SK-N-SH (cell line): Measurements from ENCODE around the gene NUTF2. TPM values are rescaled to one million over a fixed set of nuclear protein-coding genes. Genes with fewer than 3 reads are reported as not detected.

Experiments used
- CTCF ChIA-PET: fragments of 300-600, 350-600 bp; formaldehyde crosslinking; extraction: SDS; loops from one replicate; lab custom pipeline; 2021; lab: Yijun Ruan, JAX
- POLR2A ChIA-PET: fragments of 350-600 bp; sonication (Branson Sonifier 250); formaldehyde crosslinking; extraction: SDS; loops from one replicate; lab custom pipeline; 2020; ENCODE audit warnings: antibody characterized with exemption, inconsistent platforms; lab: Yijun Ruan, JAX
- DNase-seq: peaks from one replicate; pipeline ENCODE4 v3.0.0; 2012
- H2AFZ ChIP-seq: fragments of 200-600 bp; sonication (generic); 2 replicates; pipeline ENCODE4 v1.8.1; 2016; ENCODE audit warnings: antibody characterized with exemption, mild to moderate bottlenecking, low read depth
- H3F3A ChIP-seq: fragments of 200-600 bp; sonication (generic); replicated peaks from 2 replicates; pipeline ENCODE3; 2016; ENCODE audit warnings: antibody characterized with exemption, mild to moderate bottlenecking; ENCODE audit not compliant: insufficient read depth
- H3K27ac ChIP-seq, 2 experiments: fragments of 200-500 bp in 1 of 2; fragments of 200-600 bp in 1 of 2; sonication (Bioruptor generic) in 1 of 2; sonication (generic), shearing (Covaris generic) in 1 of 2; 2 replicates each; pipeline versions ENCODE4 v1.5.1 to v1.6.1; 2014 to 2016; ENCODE audit warnings: low read depth in 2 of 2, inconsistent platforms in 1 of 2, low read length in 1 of 2, mild to moderate bottlenecking in 1 of 2, mixed read lengths in 1 of 2
- H3K27me3 ChIP-seq: fragments of 200-600 bp; sonication (generic), shearing (Covaris generic); 2 replicates; pipeline ENCODE4 v1.6.1; 2016; ENCODE audit warnings: mixed run types; ENCODE audit not compliant: insufficient read depth
- H3K36me3 ChIP-seq, 2 experiments: fragments of 200-500 bp in 1 of 2; fragments of 200-600 bp in 1 of 2; sonication (Bioruptor generic) in 1 of 2; sonication (generic) in 1 of 2; replicated peaks in 1 of 2; 2 replicates each; pipeline versions ENCODE3 to v1.5.1; 2014 to 2016; ENCODE audit warnings: low read length in 1 of 2, mild to moderate bottlenecking in 1 of 2; ENCODE audit not compliant: insufficient read depth in 2 of 2, control insufficient read depth in 1 of 2
- H3K4me1 ChIP-seq, 2 experiments: fragments of 200-500 bp in 1 of 2; fragments of 200-600 bp in 1 of 2; sonication (Bioruptor generic) in 1 of 2; sonication (generic), shearing (Covaris generic) in 1 of 2; 2 replicates each; pipeline versions ENCODE4 v1.5.1 to v1.6.1; 2014 to 2016; ENCODE audit warnings: low read depth in 1 of 2, low read length in 1 of 2, mixed run types in 1 of 2; ENCODE audit not compliant: insufficient read depth in 2 of 2, control insufficient read depth in 1 of 2
- H3K4me2 ChIP-seq: fragments of 200-600 bp; sonication (generic), shearing (Covaris generic); 2 replicates; pipeline ENCODE4 v1.6.1; 2017; ENCODE audit warnings: mixed run types
- H3K4me3 ChIP-seq, 2 experiments: fragments of 200-500 bp in 1 of 2; fragments of 200-600 bp in 1 of 2; sonication (Bioruptor generic) in 1 of 2; sonication (generic), shearing (Covaris generic) in 1 of 2; 2 replicates each; pipeline versions ENCODE4 v1.5.1 to v1.8.1; 2014 to 2016; ENCODE audit warnings: low read depth in 2 of 2, inconsistent platforms in 1 of 2, low read length in 1 of 2, mild to moderate bottlenecking in 1 of 2, mixed read lengths in 1 of 2, moderate library complexity in 1 of 2
- H3K79me2 ChIP-seq: fragments of 200-600 bp; sonication (generic); 2 replicates; pipeline ENCODE4 v1.8.1; 2017; ENCODE audit warnings: mild to moderate bottlenecking; ENCODE audit not compliant: insufficient read depth
- H3K9ac ChIP-seq: fragments of 200-600 bp; sonication (generic); 2 replicates; pipeline ENCODE4 v1.6.1; 2017; ENCODE audit warnings: mixed run types
- H3K9me2 ChIP-seq: fragments of 200-600 bp; sonication (generic); 2 replicates; pipeline ENCODE4 v1.6.1; 2017; ENCODE audit warnings: mixed run types
- H3K9me3 ChIP-seq: fragments of 200-600 bp; sonication (generic); 2 replicates; pipeline ENCODE4 v1.6.1; 2017; ENCODE audit warnings: mixed run types, mild to moderate bottlenecking, moderate library complexity
- H4K20me1 ChIP-seq: fragments of 200-600 bp; sonication (generic); 2 replicates; pipeline ENCODE4 v1.6.1; 2017; ENCODE audit warnings: mild to moderate bottlenecking, mixed run types; ENCODE audit not compliant: insufficient read depth
- CHD2 ChIP-seq: fragments of 150-350 bp; IDR thresholded peaks from 2 replicates; pipeline ENCODE4 v1.6.1; 2018; ENCODE audit warnings: low read length; ENCODE audit not compliant: partially characterized antibody
- ELF1 ChIP-seq: IDR thresholded peaks from 2 replicates; pipeline ENCODE4 v1.4.0; 2012
- EP300 ChIP-seq, 2 experiments: IDR thresholded peaks; 2 replicates each; pipeline versions ENCODE4 v1.4.0 to v1.6.1; 2012; ENCODE audit warnings: borderline replicate concordance in 1 of 2, low read depth in 1 of 2, low read length in 1 of 2
- EZH2phosphoT487 ChIP-seq: fragments of 200-600 bp; sonication (generic); IDR thresholded peaks from 2 replicates; pipeline ENCODE4 v1.6.1; 2017; ENCODE audit warnings: low read depth, mixed run types, mild to moderate bottlenecking, antibody characterized with exemption, moderate library complexity, borderline replicate concordance
- FOXJ3 ChIP-seq: sonication (generic); formaldehyde crosslinking; IDR thresholded peaks from 2 replicates; pipeline ENCODE4 v1.5.1; 2020; ENCODE audit warnings: mild to moderate bottlenecking, missing genetic modification reagents
- FOXM1 ChIP-seq: IDR thresholded peaks from 2 replicates; pipeline ENCODE4 v1.4.0; 2012; ENCODE audit warnings: low read depth, mild to moderate bottlenecking
- MEF2A ChIP-seq: IDR thresholded peaks from 2 replicates; pipeline ENCODE4 v1.4.0; 2012; ENCODE audit warnings: low read depth, borderline replicate concordance
- POLR2AphosphoS5 ChIP-seq: IDR thresholded peaks from 2 replicates; pipeline ENCODE4 v1.6.1; 2012; ENCODE audit warnings: low read depth, low read length
- RFX5 ChIP-seq: IDR thresholded peaks from 2 replicates; pipeline ENCODE4 v1.6.1; 2012; ENCODE audit warnings: mild to moderate bottlenecking, improper control_type of control experiment, low read length
- SIN3A ChIP-seq: IDR thresholded peaks from 2 replicates; pipeline ENCODE4 v1.6.1; 2012; ENCODE audit warnings: low read depth, mild to moderate bottlenecking, low read length, moderate library complexity, borderline replicate concordance
- WGBS: methylation state at CpG from one replicate; pipeline ENCODE4 v1.1.6; 2017; ENCODE audit warnings: low lambda C conversion rate; 5-methylcytosine and 5-hydroxymethylcytosine counted together
- polyA plus RNA-seq, 3 experiments: library from polyadenylated mRNA; depleted of rRNA; stranded (reverse); fragments of >200 nt; gene quantifications; 2 replicates each; pipeline ENCODE4 v1.2.3, GENCODE V29; 2012
- TF ChIP-seq, protein P1 (sequence below): IDR thresholded peaks from 2 replicates; pipeline ENCODE4; 2012
- TF ChIP-seq, protein P2 (sequence below): IDR thresholded peaks from 2 replicates; pipeline ENCODE4 v1.4.0; 2012; ENCODE audit warnings: low read depth
- TF ChIP-seq, protein P3 (sequence below): fragments of 150-350 bp; IDR thresholded peaks from 2 replicates; pipeline ENCODE4 v1.6.1; 2017; ENCODE audit warnings: antibody characterized with exemption, low read length, low read depth, borderline replicate concordance
- TF ChIP-seq, protein P4 (sequence below): IDR thresholded peaks from 2 replicates; pipeline ENCODE4 v1.6.1; 2012; ENCODE audit warnings: mild to moderate bottlenecking, low read depth, low read length, moderate library complexity
- TF ChIP-seq, protein P5 (sequence below): IDR thresholded peaks from 2 replicates; pipeline ENCODE4 v1.4.0; 2012; ENCODE audit warnings: low read depth, borderline replicate concordance

NUTF2 gene
- polyA plus RNA-seq, 1 of the 3 experiments (the other 2 are of a cell fraction) = 449 TPM

DNA sequence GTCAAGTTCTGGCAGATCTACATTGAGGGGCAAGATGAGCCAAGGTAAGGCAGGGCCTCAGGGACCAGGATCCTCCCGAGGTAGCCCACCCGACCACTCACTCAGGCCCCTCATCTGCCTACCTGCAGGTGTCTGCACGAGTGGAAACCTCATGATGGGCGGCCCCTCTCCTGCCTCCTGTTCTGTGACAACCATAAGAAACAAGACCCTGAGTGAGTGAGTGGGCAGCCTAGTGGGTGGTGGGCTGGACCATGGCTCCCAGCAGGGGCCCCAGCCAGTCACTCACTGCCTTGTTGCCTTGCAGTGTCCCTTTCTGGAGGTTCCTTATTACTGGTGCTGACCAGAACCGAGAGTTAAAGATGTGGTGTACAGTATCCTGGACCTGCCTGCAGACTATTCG lies 31.5 kb downstream of the NUTF2 start (continued):
- TF ChIP-seq, protein P1, sequence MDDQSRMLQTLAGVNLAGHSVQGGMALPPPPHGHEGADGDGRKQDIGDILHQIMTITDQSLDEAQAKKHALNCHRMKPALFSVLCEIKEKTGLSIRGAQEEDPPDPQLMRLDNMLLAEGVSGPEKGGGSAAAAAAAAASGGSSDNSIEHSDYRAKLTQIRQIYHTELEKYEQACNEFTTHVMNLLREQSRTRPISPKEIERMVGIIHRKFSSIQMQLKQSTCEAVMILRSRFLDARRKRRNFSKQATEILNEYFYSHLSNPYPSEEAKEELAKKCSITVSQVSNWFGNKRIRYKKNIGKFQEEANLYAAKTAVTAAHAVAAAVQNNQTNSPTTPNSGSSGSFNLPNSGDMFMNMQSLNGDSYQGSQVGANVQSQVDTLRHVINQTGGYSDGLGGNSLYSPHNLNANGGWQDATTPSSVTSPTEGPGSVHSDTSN = no peak
- no peak for TF ChIP-seq SIN3A
- TF ChIP-seq RFX5 = no peak
- TF ChIP-seq, protein P2, sequence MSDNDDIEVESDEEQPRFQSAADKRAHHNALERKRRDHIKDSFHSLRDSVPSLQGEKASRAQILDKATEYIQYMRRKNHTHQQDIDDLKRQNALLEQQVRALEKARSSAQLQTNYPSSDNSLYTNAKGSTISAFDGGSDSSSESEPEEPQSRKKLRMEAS = no peak
- TF ChIP-seq ELF1 = no peak

DNA sequence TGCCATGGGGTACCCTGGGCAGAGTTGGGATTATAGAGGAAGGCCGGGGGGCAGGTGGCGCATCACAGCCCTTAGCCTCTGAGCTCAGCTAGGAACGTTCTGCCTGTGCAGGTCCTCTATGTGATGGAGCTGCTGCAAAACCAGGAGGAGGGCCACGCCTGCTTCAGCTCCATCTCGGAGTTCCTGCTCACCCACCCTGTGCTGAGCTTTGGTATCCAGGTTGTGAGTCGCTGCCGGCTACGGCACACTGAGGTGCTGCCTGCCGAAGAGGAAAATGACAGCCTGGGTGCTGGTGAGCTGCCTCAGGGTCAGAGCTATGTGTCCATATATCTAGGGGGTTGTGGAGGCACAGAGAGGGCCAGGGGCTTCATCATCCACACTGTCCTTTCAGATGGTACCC lies 32.1 kb downstream of the NUTF2 start:
- H3K4me2 ChIP-seq = no peak overlapping the region
- H3K9ac ChIP-seq = no peak overlapping the region
- H3F3A ChIP-seq = peaks cover 7% of the 10 kb centered on the region
- H3K9me3 ChIP-seq = no peaks in the 10 kb centered on the region
- H2AFZ ChIP-seq = no peak overlapping the region
- H3K27me3 ChIP-seq = no peaks in the 10 kb centered on the region
- WGBS = 97% methylated on average over 9 of the region's 9 CpGs
- H3K79me2 ChIP-seq = peaks cover 31% of the 10 kb centered on the region
- ChIA-PET CTCF (interaction anchor here (1.4 to 22.4 kb wide), 3 partner anchors 53 to 216 kb away, joined by 4 to 564 read pairs (median 12); partner anchors contain the start of genes CTRL, LCAT and PSMB10), POLR2A (no interaction called here)
- H3K4me1 ChIP-seq = peaks cover 7 to 11% of the 10 kb centered on the region in 2 experiments; a peak in 1 of 4 replicates
- no peak overlapping the region for H3K4me3 ChIP-seq
- DNase-seq = no peak
- peaks cover 21 to 78% of the 10 kb centered on the region in 2 experiments for H3K36me3 ChIP-seq
- no peak for TF ChIP-seq FOXM1
- no peak for TF ChIP-seq POLR2AphosphoS5
- TF ChIP-seq RFX5 = no peak
- TF ChIP-seq FOXJ3 = no peak
- no peak for TF ChIP-seq EP300 (IDR thresholded peaks at IDR 0.05; ENCODE audit: borderline replicate concordance in 1 of 2, low read depth in 1 of 2, low read length in 1 of 2)
- TF ChIP-seq, protein P3, sequence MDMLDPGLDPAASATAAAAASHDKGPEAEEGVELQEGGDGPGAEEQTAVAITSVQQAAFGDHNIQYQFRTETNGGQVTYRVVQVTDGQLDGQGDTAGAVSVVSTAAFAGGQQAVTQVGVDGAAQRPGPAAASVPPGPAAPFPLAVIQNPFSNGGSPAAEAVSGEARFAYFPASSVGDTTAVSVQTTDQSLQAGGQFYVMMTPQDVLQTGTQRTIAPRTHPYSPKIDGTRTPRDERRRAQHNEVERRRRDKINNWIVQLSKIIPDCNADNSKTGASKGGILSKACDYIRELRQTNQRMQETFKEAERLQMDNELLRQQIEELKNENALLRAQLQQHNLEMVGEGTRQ = no peak
- TF ChIP-seq, protein P2 = no peak
- TF ChIP-seq, protein P4, sequence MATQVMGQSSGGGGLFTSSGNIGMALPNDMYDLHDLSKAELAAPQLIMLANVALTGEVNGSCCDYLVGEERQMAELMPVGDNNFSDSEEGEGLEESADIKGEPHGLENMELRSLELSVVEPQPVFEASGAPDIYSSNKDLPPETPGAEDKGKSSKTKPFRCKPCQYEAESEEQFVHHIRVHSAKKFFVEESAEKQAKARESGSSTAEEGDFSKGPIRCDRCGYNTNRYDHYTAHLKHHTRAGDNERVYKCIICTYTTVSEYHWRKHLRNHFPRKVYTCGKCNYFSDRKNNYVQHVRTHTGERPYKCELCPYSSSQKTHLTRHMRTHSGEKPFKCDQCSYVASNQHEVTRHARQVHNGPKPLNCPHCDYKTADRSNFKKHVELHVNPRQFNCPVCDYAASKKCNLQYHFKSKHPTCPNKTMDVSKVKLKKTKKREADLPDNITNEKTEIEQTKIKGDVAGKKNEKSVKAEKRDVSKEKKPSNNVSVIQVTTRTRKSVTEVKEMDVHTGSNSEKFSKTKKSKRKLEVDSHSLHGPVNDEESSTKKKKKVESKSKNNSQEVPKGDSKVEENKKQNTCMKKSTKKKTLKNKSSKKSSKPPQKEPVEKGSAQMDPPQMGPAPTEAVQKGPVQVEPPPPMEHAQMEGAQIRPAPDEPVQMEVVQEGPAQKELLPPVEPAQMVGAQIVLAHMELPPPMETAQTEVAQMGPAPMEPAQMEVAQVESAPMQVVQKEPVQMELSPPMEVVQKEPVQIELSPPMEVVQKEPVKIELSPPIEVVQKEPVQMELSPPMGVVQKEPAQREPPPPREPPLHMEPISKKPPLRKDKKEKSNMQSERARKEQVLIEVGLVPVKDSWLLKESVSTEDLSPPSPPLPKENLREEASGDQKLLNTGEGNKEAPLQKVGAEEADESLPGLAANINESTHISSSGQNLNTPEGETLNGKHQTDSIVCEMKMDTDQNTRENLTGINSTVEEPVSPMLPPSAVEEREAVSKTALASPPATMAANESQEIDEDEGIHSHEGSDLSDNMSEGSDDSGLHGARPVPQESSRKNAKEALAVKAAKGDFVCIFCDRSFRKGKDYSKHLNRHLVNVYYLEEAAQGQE = no peak
- TF ChIP-seq, protein P5, sequence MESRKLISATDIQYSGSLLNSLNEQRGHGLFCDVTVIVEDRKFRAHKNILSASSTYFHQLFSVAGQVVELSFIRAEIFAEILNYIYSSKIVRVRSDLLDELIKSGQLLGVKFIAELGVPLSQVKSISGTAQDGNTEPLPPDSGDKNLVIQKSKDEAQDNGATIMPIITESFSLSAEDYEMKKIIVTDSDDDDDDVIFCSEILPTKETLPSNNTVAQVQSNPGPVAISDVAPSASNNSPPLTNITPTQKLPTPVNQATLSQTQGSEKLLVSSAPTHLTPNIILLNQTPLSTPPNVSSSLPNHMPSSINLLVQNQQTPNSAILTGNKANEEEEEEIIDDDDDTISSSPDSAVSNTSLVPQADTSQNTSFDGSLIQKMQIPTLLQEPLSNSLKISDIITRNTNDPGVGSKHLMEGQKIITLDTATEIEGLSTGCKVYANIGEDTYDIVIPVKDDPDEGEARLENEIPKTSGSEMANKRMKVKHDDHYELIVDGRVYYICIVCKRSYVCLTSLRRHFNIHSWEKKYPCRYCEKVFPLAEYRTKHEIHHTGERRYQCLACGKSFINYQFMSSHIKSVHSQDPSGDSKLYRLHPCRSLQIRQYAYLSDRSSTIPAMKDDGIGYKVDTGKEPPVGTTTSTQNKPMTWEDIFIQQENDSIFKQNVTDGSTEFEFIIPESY = no peak
- no peak for TF ChIP-seq ELF1
- TF ChIP-seq CHD2 = no peak
- TF ChIP-seq EZH2phosphoT487 = no peak
- no peak for TF ChIP-seq SIN3A
- TF ChIP-seq MEF2A = no peak
- H3K27ac ChIP-seq = no peak overlapping the region
- no peaks in the 10 kb centered on the region for H3K9me2 ChIP-seq
- H4K20me1 ChIP-seq = peaks cover 32% of the 10 kb centered on the region
